Osteoblast (primary cell): ENCODE results near the gene CUX1. TPM values are rescaled to one million over a fixed set of nuclear protein-coding genes. Genes with fewer than 3 reads are reported as not detected.
"Not testable (repeated sequence)": the region's sequence is repeated elsewhere in the genome, so short reads cannot be mapped to it uniquely, and the experiment has no call there.

Source experiments
- DNase-seq: peaks from one replicate; pipeline ENCODE4 v3.0.0; 2011; ENCODE audit warnings: low spot score, mixed read lengths; ENCODE audit not compliant: insufficient read length; ENCODE audit errors: missing footprints
- H2AFZ ChIP-seq: 2 replicates; pipeline ENCODE4 v1.6.0; 2011; ENCODE audit warnings: mild to moderate bottlenecking, low read length
- H3K27ac ChIP-seq: 2 replicates; pipeline ENCODE4 v1.5.1; 2011; ENCODE audit warnings: mild to moderate bottlenecking, low read depth, low read length, moderate library complexity
- H3K27me3 ChIP-seq: 2 replicates; pipeline ENCODE4 v1.6.0; 2012; ENCODE audit warnings: mild to moderate bottlenecking, control low read depth, inconsistent platforms, low read length, moderate library complexity; ENCODE audit not compliant: insufficient read depth
- H3K36me3 ChIP-seq: 2 replicates; pipeline ENCODE4 v1.5.1; 2011; ENCODE audit warnings: mild to moderate bottlenecking, low read length, control low read depth, moderate library complexity; ENCODE audit not compliant: insufficient read depth
- H3K4me1 ChIP-seq: 2 replicates; pipeline ENCODE4 v1.5.1; 2011; ENCODE audit warnings: mild to moderate bottlenecking, low read length, control low read depth, moderate library complexity; ENCODE audit not compliant: insufficient read depth
- H3K4me2 ChIP-seq: 2 replicates; pipeline ENCODE4 v1.6.0; 2011; ENCODE audit warnings: mild to moderate bottlenecking, low read length; ENCODE audit not compliant: insufficient read depth
- H3K4me3 ChIP-seq: fragments of 200-600 bp; sonication (generic); 3 replicates; pipeline ENCODE4 v1.5.1; 2012; ENCODE audit warnings: mild to moderate bottlenecking, low read length, inconsistent platforms; ENCODE audit not compliant: insufficient read depth
- H3K79me2 ChIP-seq: 2 replicates; pipeline ENCODE4 v1.6.0; 2012; ENCODE audit warnings: mild to moderate bottlenecking, low read length, control low read depth, inconsistent platforms; ENCODE audit not compliant: insufficient read depth
- H3K9me3 ChIP-seq: 2 replicates; pipeline ENCODE4 v1.5.1; 2011; ENCODE audit warnings: low read depth, low read length, control low read depth
- H4K20me1 ChIP-seq: 2 replicates; pipeline ENCODE4 v1.6.0; 2012; ENCODE audit warnings: mild to moderate bottlenecking, low read length, control low read depth; ENCODE audit not compliant: insufficient read depth
- CTCF ChIP-seq: IDR thresholded peaks from 2 replicates; pipeline ENCODE4 v1.5.1; 2011; ENCODE audit warnings: mild to moderate bottlenecking, low read depth, low read length, moderate library complexity; ENCODE audit errors: extremely low read depth
- total RNA-seq: library from RNA; depleted of rRNA; stranded (reverse); fragments of >200 nt; gene quantifications from 2 replicates; pipeline ENCODE4 v1.2.3, GENCODE V29; 2012

CUX1 gene
- total RNA-seq, 1 donor: 41.6 TPM

- Histone ChIP-seq H3K27me3 (no peaks in the 10 kb centered on the region), H3K79me2 (no peaks in the 10 kb centered on the region), H4K20me1 (no peaks in the 10 kb centered on the region), H3K4me1 (no peaks in the 10 kb centered on the region), H3K4me2 (no peak overlapping the region), H3K4me3 (no peak overlapping the region), H3K9me3 (no peaks in the 10 kb centered on the region), H3K27ac (no peak overlapping the region), H2AFZ (no peak overlapping the region), H3K36me3 (no peaks in the 10 kb centered on the region)
- no peak for DNase-seq
- TF ChIP-seq CTCF: no peak
These were observed 323.5 kb downstream of the CUX1 start for GRCh38 chr7:102140952-102141370.

GRCh38 chr7:102142433-102142832, 325.0 kb downstream of the CUX1 start:
- not testable (repeated sequence) for H3K79me2 ChIP-seq, H4K20me1 ChIP-seq, DNase-seq, H3K4me3 ChIP-seq, H3K27me3 ChIP-seq, H3K9me3 ChIP-seq, H3K27ac ChIP-seq, H3K4me2 ChIP-seq, H2AFZ ChIP-seq, H3K4me1 ChIP-seq, H3K36me3 ChIP-seq

GRCh38 chr7:102146122-102146521, 328.7 kb downstream of the CUX1 start:
- Histone ChIP-seq H3K4me3 (no peak overlapping the region), H3K27ac (no peak overlapping the region), H3K4me1 (no peaks in the 10 kb centered on the region), H4K20me1 (peaks cover 4% of the 10 kb centered on the region), H3K4me2 (no peak overlapping the region), H3K9me3 (no peaks in the 10 kb centered on the region), H3K27me3 (no peaks in the 10 kb centered on the region), H3K36me3 (no peaks in the 10 kb centered on the region), H2AFZ (no peak overlapping the region), H3K79me2 (no peaks in the 10 kb centered on the region)
- DNase-seq: no peak
- TF ChIP-seq CTCF: no peak

- Histone ChIP-seq H2AFZ (no peak overlapping the region), H3K4me1 (no peaks in the 10 kb centered on the region), H3K9me3 (no peaks in the 10 kb centered on the region), H3K4me2 (peak overlapping the region; percentile 17), H3K27ac (no peak overlapping the region), H3K4me3 (no peak overlapping the region), H4K20me1 (peaks cover 4% of the 10 kb centered on the region), H3K36me3 (no peaks in the 10 kb centered on the region), H3K27me3 (no peaks in the 10 kb centered on the region), H3K79me2 (no peaks in the 10 kb centered on the region)
- no peak for TF ChIP-seq CTCF
- peak; percentile 92 for DNase-seq
These were observed 329.6 kb downstream of the CUX1 start for GRCh38 chr7:102147008-102147407.

- TF ChIP-seq CTCF: no peak
- no peak for DNase-seq
- no peaks in the 10 kb centered on the region for H3K36me3 ChIP-seq
- H3K4me2 ChIP-seq: no peak overlapping the region
- H3K79me2 ChIP-seq: no peaks in the 10 kb centered on the region
- H3K27me3 ChIP-seq: no peaks in the 10 kb centered on the region
- H3K9me3 ChIP-seq: no peaks in the 10 kb centered on the region
- H4K20me1 ChIP-seq: peaks cover 6% of the 10 kb centered on the region
- no peak overlapping the region for H2AFZ ChIP-seq
- no peak overlapping the region for H3K27ac ChIP-seq
- H3K4me3 ChIP-seq: no peak overlapping the region
- no peaks in the 10 kb centered on the region for H3K4me1 ChIP-seq
These were observed 331.4 kb downstream of the CUX1 start for GRCh38 chr7:102148799-102149198.
